Stimulated activated CD8-positive, alpha-beta memory T cell treated with anti-CD3 and anti-CD28 coated beads, Interleukin-4, amount 100 ng/mL, for 48 hours (primary cell): ENCODE measurements around the gene CCDC177.
A peak's percentile ranks its signal among the peaks of the same experiment; 100 is the strongest.

Source experiments
- DNase-seq: peaks from one replicate; pipeline ENCODE4 v3.0.0-alpha.2; 2020

Gene CCDC177

DNA sequence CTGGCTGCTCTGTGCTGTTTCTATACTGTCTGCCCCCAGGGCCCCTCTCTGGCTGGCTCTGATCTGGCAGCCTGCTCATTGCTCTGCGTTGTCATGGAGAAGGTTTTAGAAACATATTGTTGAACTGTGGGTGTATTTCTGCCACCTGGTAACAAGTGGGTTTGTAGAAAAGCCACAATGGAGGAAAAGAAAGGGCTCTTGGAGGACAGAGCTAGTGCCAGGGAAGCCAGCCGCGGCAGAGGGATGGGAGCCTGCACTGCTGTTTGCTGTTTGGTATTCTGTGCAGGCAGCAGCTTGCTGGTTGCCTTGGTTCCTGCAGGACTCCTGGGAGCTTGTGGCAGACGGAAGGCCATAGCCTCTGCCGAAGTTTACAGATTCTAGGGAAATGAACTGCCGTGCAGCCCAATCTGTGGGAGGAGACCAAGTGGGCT, 15.1 kb downstream of the CCDC177 start:
- no peak for DNase-seq

DNA sequence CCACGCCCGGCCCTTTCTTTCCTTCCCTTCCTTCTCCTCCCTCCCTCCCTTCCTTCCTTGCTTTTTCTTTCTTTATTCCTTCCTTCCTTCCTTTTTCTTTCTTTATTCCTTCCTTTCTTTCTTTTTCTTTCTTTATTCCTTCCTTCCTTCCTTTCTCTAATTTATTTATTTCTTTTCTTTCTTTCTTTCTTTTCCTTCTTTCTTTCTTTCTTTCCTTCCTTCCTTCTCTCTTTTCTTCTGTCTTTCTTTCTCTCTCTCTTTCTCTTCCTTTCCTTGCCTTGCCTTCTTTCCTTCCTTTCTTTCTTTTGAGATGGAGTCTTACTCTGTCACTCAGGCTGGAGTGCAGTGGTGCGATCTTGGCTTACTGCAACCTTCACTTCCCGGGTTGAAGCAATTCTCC, 15.9 kb downstream of the CCDC177 start:
- DNase-seq: no peak

DNA sequence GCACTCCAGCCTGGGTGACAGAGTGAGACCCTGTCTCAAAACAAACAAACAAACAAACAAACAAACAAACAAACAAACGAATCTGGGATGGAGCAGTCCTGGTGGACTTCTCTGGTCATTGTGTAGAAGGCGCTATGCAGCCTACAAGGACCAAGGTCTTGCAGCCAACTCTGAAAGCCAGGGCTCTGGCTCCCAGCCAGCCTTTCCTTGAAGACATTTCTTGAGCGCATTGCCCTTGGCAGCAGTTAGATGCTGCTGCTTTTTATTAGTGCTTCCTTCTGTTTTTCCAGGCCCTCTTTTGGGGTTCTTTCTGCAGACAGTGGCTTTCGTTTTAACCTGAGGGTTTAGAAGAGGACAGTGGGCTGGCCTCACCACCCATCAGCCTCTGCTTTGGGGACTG, 20.2 kb downstream of the CCDC177 start:
- DNase-seq: no peak

GRCh38 chr14:69553252-69553651, 21.4 kb downstream of the CCDC177 start:
- DNase-seq: no peak

DNA sequence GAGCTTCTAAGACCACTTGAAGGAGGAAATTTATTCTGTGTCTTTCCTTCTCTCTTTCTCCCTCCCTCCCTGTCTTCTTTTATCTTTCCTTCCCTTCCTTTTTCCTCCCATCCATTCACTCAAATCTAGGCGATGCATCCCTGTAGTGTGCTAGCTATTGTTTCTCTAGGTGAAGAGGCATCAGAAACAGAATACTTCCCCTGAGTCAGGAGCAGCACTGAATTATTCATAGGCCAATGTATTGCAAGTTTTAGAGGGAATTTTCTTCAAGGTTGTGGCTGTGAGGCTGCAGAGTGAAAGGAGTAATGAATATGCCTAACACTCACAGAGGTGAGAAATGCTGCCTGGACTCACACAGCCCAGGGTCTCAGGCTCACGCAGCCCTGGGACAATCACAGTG, 23.2 kb downstream of the CCDC177 start:
- DNase-seq: no peak

- no peak for DNase-seq
Observed at GRCh38 chr14:69548566-69548965, 26.1 kb downstream of the CCDC177 start.

- DNase-seq: peak; percentile 61
Observed at GRCh38 chr14:69547701-69548348, 26.8 kb downstream of the CCDC177 start.

GRCh38 chr14:69543341-69544115, 31.1 kb downstream of the CCDC177 start:
- DNase-seq: peak; percentile 50

DNA sequence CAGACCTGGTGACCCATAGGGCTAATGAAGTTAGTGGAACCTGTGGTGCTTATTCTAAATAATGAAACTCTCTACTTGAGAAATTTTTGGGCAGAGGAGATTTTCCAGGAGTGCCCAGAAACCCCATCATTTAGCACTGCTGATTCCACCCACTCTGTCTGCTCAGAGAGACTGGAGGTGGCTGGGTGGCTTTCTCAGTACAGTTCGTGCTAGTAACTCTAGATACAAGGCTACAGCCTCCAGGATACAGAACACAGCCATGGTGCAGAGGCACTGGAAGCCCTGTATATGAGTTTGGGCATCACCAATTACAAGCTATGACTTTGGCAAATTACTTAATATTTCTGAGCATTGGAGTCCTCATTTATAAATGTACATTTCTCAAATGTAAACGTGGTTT, 32.4 kb downstream of the CCDC177 start:
- DNase-seq: no peak

DNA sequence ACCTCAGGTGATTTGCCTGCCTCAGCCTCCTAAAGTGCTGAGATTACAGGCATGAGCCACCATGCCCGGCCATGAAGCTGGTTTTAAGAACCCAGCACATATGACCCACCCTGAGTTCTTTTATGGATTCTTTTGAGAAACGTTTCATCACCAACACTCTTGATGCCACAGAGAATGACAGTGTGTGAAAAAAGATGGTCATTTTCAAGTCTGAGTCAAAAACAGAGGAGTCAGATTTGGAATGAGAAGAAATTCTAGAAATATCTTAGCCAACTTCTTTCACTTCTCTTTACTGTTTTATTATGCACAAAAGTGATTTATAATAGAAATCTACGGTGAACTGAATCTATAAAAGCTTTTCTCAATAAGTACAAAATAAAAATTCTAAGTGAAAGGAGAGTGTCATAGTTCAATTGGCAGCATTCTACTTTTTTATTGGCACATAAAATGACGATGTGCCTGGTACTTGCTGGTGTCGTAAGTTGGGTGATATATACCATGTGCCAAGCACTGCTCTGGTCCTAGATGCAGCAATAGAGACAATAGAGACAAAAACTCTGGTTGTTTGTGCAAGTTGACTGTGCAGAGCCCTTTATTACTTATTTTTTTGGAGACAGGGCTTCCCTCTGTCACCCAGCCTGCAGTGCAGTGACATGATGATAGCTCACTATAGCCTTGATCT, 33.9 kb downstream of the CCDC177 start:
- DNase-seq: no peak

- DNase-seq: no peak
Observed at GRCh38 chr14:69539631-69540410, 34.9 kb downstream of the CCDC177 start.

GRCh38 chr14:69538766-69539165, 35.9 kb downstream of the CCDC177 start:
- no peak for DNase-seq

DNA sequence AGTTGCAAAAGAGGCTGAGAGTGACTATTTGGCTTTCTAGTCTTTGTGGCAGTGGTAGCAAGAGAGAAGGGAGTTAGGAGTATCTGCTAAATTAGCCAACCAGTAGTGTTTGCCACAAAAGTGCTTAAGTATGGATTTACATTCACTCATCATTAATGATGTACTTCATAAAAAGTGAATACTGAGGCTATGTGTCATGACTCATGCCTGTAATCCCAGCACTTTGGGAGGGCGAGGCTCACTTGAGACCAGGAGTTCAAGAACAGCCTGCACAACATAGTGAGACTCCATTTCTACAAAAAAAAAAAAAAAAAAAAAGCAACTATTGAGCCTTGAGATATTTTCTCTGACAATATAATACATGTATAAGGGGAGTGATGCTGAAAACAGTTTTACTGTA, 36.8 kb downstream of the CCDC177 start:
- no peak for DNase-seq

- no peak for DNase-seq
Observed at GRCh38 chr14:69536971-69537370, 37.7 kb downstream of the CCDC177 start.

- DNase-seq: no peak
Observed at GRCh38 chr14:69535230-69535848, 39.3 kb downstream of the CCDC177 start.

DNA sequence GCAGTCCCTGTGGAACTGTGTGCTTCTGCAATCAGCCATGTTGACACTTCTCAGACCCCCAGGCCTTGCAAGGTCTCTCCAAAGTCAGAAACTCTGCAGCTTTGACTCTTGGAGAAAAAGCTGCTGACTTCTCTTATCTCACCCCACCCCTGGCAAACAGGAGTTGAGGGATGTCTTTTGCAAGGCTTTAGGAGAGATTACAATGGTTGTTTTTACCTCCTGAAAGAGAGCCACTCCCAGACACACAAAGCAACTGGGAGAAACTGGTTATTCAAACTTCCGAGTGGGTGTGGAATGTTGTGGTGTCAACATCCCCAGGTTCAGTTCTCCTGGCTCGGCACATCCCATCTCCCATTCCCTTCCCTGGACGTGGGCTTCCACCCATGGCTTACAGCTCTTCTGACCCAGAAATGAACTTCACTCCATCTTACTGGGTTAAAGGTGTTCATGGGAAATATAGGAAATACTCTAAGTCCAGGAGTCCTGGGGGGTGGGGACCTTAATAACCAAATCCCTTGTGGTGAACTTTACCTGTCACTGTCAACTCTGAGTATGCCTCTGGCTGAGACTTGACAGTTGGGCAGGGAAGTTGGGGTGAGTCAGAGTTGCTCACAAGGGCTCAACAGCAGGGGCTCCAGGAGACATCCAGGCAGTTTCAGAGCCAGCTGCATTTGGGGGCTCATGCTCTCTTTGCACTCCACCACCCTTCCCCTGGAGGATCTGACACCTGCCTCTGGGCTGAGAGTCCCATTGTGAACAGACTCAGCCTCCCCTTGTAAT, 41.9 kb downstream of the CCDC177 start:
- no peak for DNase-seq

- DNase-seq: no peak
Observed at GRCh38 chr14:69531135-69531534, 43.5 kb downstream of the CCDC177 start.

- no peak for DNase-seq
Observed at GRCh38 chr14:69530095-69530494, 44.6 kb downstream of the CCDC177 start.

- DNase-seq: no peak
Observed at GRCh38 chr14:69529563-69529962, 45.1 kb downstream of the CCDC177 start.

- DNase-seq: no peak
Observed at GRCh38 chr14:69528930-69529329, 45.7 kb downstream of the CCDC177 start.

GRCh38 chr14:69528143-69528542, 46.5 kb downstream of the CCDC177 start:
- no peak for DNase-seq

DNA sequence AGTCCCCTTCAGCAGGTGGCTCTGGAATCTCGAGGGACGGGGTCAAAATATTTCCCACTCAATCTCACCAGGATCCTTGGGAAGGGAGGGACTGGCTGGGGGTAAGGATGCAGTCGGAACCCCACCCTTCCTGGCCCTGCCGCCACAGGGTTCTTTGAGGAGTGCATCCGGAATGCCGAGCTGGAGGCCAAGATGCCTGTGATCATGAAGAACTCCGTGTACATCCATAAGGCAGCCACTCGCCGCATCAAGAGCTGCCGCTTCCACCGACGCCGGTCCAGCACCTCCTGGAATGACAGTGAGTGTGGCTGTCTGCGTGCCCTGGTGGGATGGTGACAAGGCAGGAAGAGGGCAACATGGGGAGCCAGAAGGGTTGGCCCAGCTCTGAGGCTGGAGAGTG, 47.0 kb downstream of the CCDC177 start:
- DNase-seq: no peak
